Liver (tissue), 9 donors: ENCODE data around the gene ADARB1. TPM values are rescaled to one million over a fixed set of nuclear protein-coding genes. Genes with fewer than 3 reads are reported as not detected.

Experiments
- DNase-seq: peaks from one replicate; pipeline ENCODE4 v3.0.0-alpha.2; 2017; ENCODE audit warnings: low spot score
- H3K27ac ChIP-seq, 2 donors: one replicate each; pipeline ENCODE4 v1.7.0; 2013; ENCODE audit warnings: inconsistent platforms in 2 of 2, low read length in 2 of 2, control low read depth in 1 of 2, low read depth in 1 of 2, mild to moderate bottlenecking in 1 of 2
- H3K27me3 ChIP-seq, 4 donors: one replicate each; pipeline versions ENCODE4 v1.6.1 to v1.7.0; 2013; ENCODE audit warnings: low read length in 3 of 4, inconsistent platforms in 1 of 4, mild to moderate bottlenecking in 1 of 4, moderate library complexity in 1 of 4; ENCODE audit not compliant: control insufficient read depth in 4 of 4, insufficient read depth in 4 of 4
- H3K36me3 ChIP-seq, 4 donors: one replicate each; pipeline versions ENCODE4 v1.6.1 to v1.7.0; 2013; ENCODE audit warnings: low read length in 3 of 4, mild to moderate bottlenecking in 3 of 4, low read depth in 1 of 4, moderate library complexity in 1 of 4; ENCODE audit not compliant: control insufficient read depth in 4 of 4, insufficient read depth in 3 of 4
- H3K4me1 ChIP-seq, 4 donors: one replicate each; pipeline versions ENCODE4 v1.6.1 to v1.7.0; 2013; ENCODE audit warnings: low read length in 3 of 4, mild to moderate bottlenecking in 3 of 4, moderate library complexity in 1 of 4; ENCODE audit not compliant: control insufficient read depth in 4 of 4, insufficient read depth in 4 of 4
- H3K4me3 ChIP-seq, 3 donors: one replicate each; pipeline versions ENCODE4 v1.6.1 to v1.7.0; 2013; ENCODE audit warnings: low read length in 3 of 3, control low read depth in 1 of 3, low read depth in 1 of 3, mild to moderate bottlenecking in 1 of 3
- H3K9ac ChIP-seq, 2 donors: one replicate each; pipeline ENCODE4 v1.7.0; 2013; ENCODE audit warnings: low read length in 2 of 2, mild to moderate bottlenecking in 2 of 2, moderate library complexity in 2 of 2, control low read depth in 1 of 2, low read depth in 1 of 2
- H3K9me3 ChIP-seq, 4 donors: one replicate each; pipeline versions ENCODE4 v1.6.1 to v1.7.0; 2013; ENCODE audit warnings: low read length in 3 of 4; ENCODE audit not compliant: control insufficient read depth in 4 of 4
- ATF3 ChIP-seq: IDR thresholded peaks from 2 replicates; pipeline ENCODE4 v1.6.1; 2016; ENCODE audit warnings: antibody characterized with exemption
- CTCF ChIP-seq: fragments of 150-350 bp; IDR thresholded peaks from 2 replicates; pipeline ENCODE4 v1.5.1; 2017; ENCODE audit warnings: improper control_type of control experiment, low read depth, low read length; ENCODE audit not compliant: missing input control
- EGR1 ChIP-seq, 2 donors: IDR thresholded peaks; 2 replicates each; pipeline ENCODE4 v1.6.1; 2016 to 2018; ENCODE audit warnings: antibody characterized with exemption in 2 of 2, low read depth in 2 of 2
- FOXA1 ChIP-seq: IDR thresholded peaks from 2 replicates; pipeline ENCODE4 v1.6.1; 2016; ENCODE audit warnings: antibody characterized with exemption
- HNF4A ChIP-seq, 2 donors: conservative IDR thresholded peaks; 2 replicates each; pipeline ENCODE4 v1.6.1; 2016; ENCODE audit warnings: antibody characterized with exemption in 2 of 2, mild to moderate bottlenecking in 2 of 2
- HNF4G ChIP-seq: IDR thresholded peaks from 2 replicates; pipeline ENCODE4 v1.6.1; 2016; ENCODE audit warnings: antibody characterized with exemption
- JUND ChIP-seq, 2 donors: IDR thresholded peaks; 2 replicates each; pipeline ENCODE4 v1.6.1; 2016; ENCODE audit warnings: antibody characterized with exemption in 2 of 2
- MAX ChIP-seq: IDR thresholded peaks from 2 replicates; pipeline ENCODE4 v1.6.1; 2016; ENCODE audit warnings: antibody characterized with exemption
- NR2F2 ChIP-seq: IDR thresholded peaks from 2 replicates; pipeline ENCODE4 v1.6.1; 2016; ENCODE audit warnings: antibody characterized with exemption
- RXRA ChIP-seq, 2 donors: IDR thresholded peaks; 2 replicates each; pipeline ENCODE4 v1.6.1; 2017 to 2018; ENCODE audit warnings: antibody characterized with exemption in 2 of 2, mild to moderate bottlenecking in 1 of 2
- SP1 ChIP-seq: IDR thresholded peaks from 2 replicates; pipeline ENCODE4 v1.6.1; 2018; ENCODE audit warnings: antibody characterized with exemption, mild to moderate bottlenecking
- ZBTB33 ChIP-seq: IDR thresholded peaks from 2 replicates; pipeline ENCODE4 v1.6.1; 2016; ENCODE audit warnings: antibody characterized with exemption
- WGBS: extraction: QIAGEN DNeasy Blood & Tissue Kit; methylation state at CpG from one replicate; pipeline ENCODE4 v1.1.7; 2013; 5-methylcytosine and 5-hydroxymethylcytosine counted together
- polyA plus RNA-seq, 2 donors: library from polyadenylated mRNA; stranded (reverse) in 1 of 2; unstranded in 1 of 2; fragments of 200-250 nt in 1 of 2; fragments of >200 nt in 1 of 2; fragmentation: Nextera tagmentation in 1 of 2; extraction: Ambion mirVana in 1 of 2; gene quantifications; one replicate each; pipeline versions ENCODE4 v1.2.1 to v1.2.3, GENCODE V29; 2013 to 2015
- total RNA-seq, 2 donors: library from RNA; depleted of rRNA; stranded (reverse); fragments of >200 nt; gene quantifications; one replicate each; pipeline ENCODE4 v1.2.3, GENCODE V29; 2014
- donor health status: healthy.
- donor health status: healthy.
- donor health status: healthy.
- donor health status: healthy.
- donor health status: healthy.

The ADARB1 gene
- total and polyA plus RNA-seq, 4 donors = 1.6 to 7.8 (median 2.9) TPM

- Histone ChIP-seq H3K27ac (no peak overlapping the region), H3K9ac (no peak overlapping the region), H3K27me3 (no peaks in the 10 kb centered on the region), H3K4me1 (peaks cover under 1 to 4% (median 2%) of the 10 kb centered on the region in 4 donors), H3K36me3 (no peaks in the 10 kb centered on the region), H3K9me3 (peaks cover 4 to 8% (median 5%) of the 10 kb centered on the region in 4 donors), H3K4me3 (no peak overlapping the region)
- WGBS = 59% methylated on average over 1 of the region's 1 CpG
- TF ChIP-seq CTCF (no peak), RXRA (IDR thresholded peaks at IDR 0.05) (no peak), JUND (IDR thresholded peaks at IDR 0.05) (no peak), SP1 (no peak), EGR1 (IDR thresholded peaks at IDR 0.05; ENCODE audit: low read depth in 2 of 2) (no peak)
- DNase-seq = no peak
Measured at GRCh38 chr21:45036630-45037029, 37.8 kb upstream of the ADARB1 start.

- Histone ChIP-seq H3K9me3 (peaks cover 4 to 8% (median 5%) of the 10 kb centered on the region in 4 donors), H3K27me3 (peaks cover 0 to 2% (median 0%) of the 10 kb centered on the region in 4 donors), H3K27ac (no peak overlapping the region), H3K4me1 (peaks cover 0 to 2% (median 0%) of the 10 kb centered on the region in 4 donors), H3K4me3 (no peak overlapping the region), H3K9ac (no peak overlapping the region), H3K36me3 (no peaks in the 10 kb centered on the region)
- 90% methylated on average over 9 of the region's 9 CpGs for WGBS
- DNase-seq = no peak
- TF ChIP-seq ATF3 (no peak), NR2F2 (no peak), HNF4A (conservative IDR thresholded peaks at IDR 0.05) (no peak), RXRA (IDR thresholded peaks at IDR 0.05) (no peak), FOXA1 (no peak), EGR1 (IDR thresholded peaks at IDR 0.05; ENCODE audit: low read depth in 2 of 2) (no peak)
Measured at GRCh38 chr21:45037986-45038385, 36.4 kb upstream of the ADARB1 start.

GRCh38 chr21:45039317-45040156 is 34.8 kb upstream of the ADARB1 start:
- Histone ChIP-seq H3K27me3 (peaks cover 0 to 2% (median 0%) of the 10 kb centered on the region in 4 donors), H3K4me3 (no peak overlapping the region), H3K36me3 (no peaks in the 10 kb centered on the region), H3K9me3 (peaks cover 4 to 8% (median 5%) of the 10 kb centered on the region in 4 donors), H3K27ac (no peak overlapping the region), H3K4me1 (peaks cover 0 to under 1% (median 0%) of the 10 kb centered on the region in 4 donors), H3K9ac (no peak overlapping the region)
- DNase-seq = no peak
- 90% methylated on average over 3 of the region's 3 CpGs for WGBS
- TF ChIP-seq RXRA (IDR thresholded peaks at IDR 0.05) (no peak), SP1 (no peak), MAX (no peak), ZBTB33 (no peak), HNF4G (no peak)
